T-helper 9 cell (primary cell): ENCODE measurements around the gene C7orf33.
A peak's percentile ranks its signal among the peaks of the same experiment; 100 is the strongest.
"Not testable (repeated sequence)": the region's sequence is repeated elsewhere in the genome, so short reads cannot be mapped to it uniquely, and the experiment has no call there.

ENCODE experiments used
- DNase-seq: peaks from one replicate; pipeline ENCODE4 v3.0.0-alpha.2; 2020
- total RNA-seq, 2 donors: gene quantifications; one replicate each; lab custom pipeline; 2026; lab: John Stamatoyannopoulos, UW

The C7orf33 gene, protein sequence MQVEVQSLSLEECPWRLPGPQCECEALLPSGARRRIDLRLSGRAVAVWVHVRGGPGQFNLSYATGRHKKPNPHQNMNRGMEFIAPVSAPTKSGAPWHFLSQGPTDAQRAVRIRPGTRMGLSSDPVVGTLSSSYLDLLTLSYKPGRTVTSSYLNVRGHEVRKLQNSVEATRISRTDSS
- total RNA-seq: 0 reads per million in 2 donors

DNA sequence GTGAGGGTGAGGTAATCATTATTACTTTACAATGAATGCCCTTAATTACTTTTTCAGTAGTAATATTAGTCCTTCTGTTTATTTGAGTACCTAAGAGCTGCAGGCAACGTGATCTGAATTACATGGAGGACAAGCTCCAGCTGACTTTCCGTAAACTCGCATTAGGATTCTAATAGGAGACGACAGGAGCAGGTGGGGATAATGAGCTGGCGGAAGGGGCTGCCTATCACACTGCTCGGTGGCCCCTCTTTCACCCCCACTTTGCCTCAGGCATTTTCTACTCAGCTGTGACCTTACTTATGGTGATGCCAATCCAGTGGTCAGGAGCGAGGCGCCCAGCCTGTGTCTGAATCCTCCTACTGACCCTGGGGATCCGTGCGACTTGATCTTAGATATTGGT, at the start of gene C7orf33:
TSS of gene C7orf33 (plus strand) at position 296 of the 400 bp plus-strand sequence. CDS start 160 bp downstream, outside the sequence.
- DNase-seq: no peak

DNA sequence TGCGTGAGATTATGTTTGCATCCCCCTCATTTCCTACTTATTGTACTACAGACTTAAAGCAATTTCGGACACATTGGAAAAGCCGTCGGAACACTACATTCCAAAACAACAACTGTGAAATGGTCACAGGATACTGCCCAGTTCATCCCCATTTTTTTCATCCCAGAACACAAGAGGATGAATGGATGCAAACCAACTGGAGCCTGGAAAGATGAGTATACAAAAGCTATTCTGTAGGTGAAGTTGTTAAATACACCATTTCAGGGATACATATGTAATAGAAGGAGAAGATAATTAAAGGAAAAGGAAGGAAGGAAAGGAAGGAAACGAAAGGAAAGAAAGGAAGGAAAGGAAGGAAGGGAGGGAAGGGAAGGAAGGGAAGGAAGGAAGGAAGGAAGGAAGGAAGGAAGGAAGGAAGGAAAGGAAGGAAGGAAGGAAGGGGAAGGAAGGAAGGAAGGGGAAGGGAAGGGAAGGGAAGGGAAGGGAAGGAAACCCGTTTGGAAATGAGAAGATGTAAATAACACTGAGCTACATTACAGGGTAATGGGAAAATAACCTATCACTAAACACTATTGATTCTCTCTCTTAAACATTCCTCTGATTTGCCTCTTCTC, 48.6 kb upstream of the C7orf33 start:
- DNase-seq: no peak

DNA sequence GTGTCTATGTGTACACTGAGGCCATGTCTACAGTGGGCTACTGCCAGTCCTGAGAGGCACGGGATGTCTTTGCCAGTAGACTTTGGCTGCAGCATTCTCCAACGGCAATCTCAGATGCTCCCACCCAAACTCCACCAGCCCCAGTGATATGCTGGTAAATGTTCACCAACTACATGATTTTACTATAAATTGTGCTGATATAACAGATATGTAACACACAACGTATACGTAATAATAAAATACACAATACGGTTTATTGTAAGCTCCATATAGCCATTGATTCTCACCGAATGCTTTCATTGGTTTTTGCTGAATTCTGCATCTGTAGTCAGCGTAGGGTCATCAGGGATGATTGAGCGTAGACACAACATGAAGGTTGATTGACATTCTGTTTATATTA, 47.3 kb upstream of the C7orf33 start:
- DNase-seq: no peak

DNA sequence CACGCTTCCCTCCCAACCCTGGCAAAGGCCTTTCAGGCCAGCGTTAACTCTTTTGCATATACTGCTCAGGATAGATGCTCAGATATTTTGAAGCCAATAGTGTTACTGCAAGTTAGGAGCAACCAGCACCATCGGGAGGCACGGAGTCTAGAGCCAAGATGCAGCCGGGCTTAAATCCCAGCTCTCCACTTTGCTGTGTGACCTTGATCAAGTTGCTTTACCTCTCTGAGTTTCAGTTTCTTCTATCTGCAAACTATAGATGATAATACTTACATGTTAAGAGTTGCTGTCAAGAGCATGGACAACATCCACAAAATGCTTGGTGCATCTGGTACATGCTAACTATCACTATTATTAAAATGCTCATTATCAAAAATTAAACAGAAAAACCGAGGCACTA, 45.4 kb upstream of the C7orf33 start:
- no peak for DNase-seq

DNA sequence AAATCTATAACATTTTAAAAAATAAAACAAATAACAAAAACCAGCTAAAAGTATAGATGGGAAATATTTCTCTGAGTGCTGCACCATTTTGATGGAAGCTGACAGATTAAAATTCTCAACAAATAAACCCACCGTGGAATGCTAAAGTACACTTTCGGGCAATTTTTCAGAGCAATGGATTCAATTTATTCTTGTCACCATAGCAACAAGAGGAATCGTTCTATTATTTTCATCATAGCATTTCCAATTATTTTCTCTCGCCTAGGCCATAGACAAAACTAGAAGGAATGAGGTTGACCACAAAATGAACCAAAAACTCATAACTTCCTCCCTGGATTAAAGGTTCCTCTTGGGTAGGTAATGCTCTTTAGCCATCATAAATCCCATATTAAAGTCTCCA, 44.6 kb upstream of the C7orf33 start:
- DNase-seq: no peak

DNA sequence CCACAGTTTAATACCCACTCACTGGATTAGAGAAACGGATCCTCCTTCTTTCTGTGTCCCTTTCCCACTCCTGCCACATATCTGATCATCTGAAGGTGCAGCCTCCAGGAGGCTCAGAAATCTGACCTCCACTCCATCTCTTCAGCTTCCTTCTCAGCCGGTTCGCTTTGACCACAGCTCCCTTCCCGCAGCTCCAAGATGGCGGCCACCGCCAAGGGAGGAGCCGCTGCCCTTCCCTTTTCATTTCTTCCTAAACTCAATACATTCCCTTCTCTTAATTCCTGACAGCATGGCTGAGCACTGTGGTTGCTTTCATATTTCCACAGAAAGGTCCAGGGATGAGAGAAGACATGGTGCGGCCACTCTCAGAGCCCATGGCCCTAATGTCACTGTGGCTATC, 43.7 kb upstream of the C7orf33 start:
- DNase-seq: no peak

DNA sequence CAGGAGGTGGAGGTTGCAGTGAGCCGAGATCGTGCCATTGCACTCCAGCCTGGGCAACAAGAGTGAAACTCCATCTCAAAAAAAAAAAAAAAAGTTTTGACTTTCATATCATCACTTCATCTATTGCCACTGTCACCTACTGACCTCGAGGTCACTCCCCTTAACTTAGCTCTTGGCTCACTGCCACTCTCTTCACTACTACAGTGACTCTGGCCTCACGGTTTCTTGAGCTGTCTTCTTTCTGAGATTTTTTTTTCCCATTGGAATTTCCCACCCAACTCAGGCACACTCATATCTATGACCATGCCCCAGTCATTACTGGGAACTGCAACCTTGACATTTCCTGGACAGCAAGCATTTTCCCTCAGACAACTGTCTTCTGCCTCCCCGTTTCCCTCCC, 42.6 kb upstream of the C7orf33 start:
- no peak for DNase-seq

DNA sequence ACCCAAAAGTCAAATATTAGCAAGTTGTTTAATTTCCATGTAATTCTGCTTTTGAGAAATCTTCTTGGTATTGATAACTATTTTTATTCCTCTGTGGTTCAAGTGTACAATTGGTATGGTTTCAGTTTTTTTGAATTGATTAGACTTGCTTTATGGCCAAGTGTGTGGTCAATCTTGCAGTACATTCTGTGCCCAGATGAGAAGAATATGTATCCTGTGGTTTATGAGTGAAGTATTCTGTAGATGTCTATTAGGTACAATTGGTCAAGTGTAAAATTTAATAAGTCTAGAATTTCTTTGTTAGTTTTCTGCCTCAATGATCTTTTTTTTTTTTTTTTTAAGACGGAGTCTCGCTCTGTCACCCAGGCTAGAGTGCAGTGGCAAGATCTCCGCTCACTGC, 36.6 kb upstream of the C7orf33 start:
- DNase-seq: no peak

DNA sequence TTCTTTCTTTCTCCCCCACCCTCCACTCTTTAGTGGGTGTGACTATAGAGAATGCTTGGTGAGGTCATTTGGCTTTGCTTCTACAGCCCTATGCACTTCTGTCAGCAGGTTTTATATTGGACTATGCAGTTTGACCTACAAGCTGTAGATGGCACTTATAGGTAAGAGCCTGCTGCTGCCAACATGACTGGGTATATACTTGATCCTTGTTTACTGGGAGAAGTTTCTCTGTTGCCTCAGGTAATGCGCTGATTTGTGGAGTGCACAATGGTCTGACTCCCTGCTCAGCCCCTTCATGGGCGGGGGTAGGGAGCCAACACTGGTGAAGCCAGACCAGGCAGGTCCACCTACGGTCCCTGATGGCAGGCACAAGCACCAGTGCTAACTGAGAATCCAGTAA, 33.7 kb upstream of the C7orf33 start:
- no peak for DNase-seq

DNA sequence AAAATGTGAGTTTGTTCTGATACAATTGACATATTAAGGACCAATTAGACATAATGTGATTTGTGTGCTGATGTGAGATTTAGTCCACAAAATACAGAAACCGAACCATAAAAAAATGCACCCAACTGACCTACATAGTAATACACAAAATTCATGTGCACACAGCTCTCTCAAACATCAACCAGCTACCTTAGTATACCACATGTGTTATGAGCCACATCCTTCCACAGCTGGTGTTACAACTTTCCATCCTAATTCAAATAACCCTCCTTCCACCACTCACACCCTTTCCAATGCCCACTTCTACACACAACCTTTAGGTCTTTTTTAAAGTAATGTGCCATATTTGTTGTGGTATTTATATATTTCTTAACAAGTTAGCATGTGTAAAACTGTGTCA, 31.7 kb upstream of the C7orf33 start:
- no peak for DNase-seq

DNA sequence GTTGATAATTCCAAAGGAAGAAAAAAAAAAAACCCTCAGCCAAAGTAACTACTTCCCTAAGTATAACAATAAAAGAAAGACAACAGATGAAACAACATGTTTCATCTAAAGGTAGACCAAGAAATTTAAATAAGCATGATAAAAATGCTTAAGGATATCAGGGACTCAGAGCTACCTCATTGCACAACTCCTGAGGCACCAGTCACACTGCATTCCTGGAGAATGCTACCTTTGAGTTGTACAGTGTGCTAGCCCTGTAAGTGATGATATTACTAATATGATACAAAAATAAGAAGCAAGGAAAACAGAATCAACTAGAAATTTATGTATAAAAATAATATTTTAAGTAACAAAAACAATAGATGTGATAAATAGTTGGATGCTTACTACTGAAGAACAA, 29.5 kb upstream of the C7orf33 start:
- DNase-seq: no peak

DNA sequence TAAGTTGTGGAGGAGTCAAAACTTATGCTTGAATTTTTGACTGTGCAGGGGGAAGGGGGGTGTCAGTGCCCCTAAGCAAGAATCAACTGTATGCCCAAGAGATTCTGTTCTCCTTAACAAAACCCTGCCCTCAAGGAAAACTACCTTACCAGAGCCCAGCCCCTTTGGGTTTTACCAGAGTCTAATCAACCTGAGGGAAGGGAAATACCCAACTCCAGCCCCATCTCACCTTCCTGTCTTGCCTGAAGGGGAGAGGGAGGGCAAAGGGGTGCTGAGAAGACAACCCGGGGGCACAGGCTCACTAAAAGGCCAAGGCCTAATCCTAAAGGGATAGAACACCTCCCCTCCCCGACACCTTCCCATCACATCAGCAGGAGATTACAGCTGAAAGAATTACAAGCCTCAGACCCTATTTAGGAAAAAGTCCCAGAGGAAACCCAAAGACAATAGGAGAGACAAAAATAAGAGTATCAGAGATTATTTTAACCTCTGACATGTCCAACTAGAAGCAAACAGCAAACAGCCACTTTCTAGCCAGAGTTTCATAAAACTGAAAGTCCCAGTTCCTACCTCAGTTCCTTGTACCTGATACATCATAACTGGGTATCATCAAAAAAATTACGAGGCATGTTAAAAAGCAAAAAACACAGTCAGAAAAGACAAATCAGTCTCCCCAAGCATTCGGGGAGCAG, 26.8 kb upstream of the C7orf33 start:
- no peak for DNase-seq

DNA sequence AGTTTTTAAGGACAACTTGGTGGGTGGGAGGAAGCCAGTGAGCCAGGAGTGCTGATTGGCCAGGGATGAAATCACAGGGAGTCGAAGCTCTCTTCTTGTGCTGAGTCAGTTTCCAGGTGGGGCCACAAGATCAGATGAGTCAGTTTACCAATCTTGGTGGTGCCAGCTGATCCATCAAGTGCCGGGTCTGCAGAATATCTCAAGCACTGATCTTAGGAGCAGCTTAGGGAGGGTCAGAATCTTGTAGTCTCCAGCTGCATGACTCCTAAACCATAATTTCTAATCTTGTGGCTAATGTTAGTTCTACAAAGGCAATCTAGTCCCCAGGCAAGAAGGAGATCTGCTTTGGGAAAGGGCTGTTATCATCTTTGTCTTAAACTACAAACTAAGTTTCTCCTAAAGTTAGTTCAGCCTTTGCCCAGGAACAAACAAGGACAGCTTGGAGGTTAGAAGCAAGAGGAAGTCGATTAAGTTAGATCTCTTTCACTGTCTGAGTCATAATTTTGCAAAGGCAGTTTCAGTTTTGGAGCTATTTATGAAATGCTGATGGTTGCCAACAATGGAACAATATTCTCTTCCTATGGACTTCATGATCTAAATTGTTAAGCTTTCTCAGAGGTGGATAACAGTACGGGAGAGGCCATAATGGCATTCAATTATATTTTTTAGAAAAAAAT, 26.2 kb upstream of the C7orf33 start:
- not testable (repeated sequence) for DNase-seq

DNA sequence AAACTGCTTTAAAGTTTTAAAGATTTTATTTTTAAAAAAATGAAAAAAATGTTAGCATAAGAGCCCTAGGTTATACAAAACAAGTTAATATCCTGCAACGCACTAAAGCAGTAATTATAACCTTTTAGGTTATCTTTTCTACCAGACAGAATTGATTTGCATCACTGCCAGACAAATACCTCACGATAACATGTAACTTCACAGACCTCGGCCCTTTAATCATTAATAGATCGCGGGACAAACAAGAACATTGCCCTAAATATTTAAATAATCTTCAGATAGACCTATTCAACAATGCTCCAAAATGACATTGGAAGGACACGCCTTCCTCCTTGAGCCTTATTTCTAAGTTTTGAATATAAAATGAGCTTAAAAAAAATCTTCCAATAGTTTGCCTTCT, 23.8 kb upstream of the C7orf33 start:
- DNase-seq: no peak

DNA sequence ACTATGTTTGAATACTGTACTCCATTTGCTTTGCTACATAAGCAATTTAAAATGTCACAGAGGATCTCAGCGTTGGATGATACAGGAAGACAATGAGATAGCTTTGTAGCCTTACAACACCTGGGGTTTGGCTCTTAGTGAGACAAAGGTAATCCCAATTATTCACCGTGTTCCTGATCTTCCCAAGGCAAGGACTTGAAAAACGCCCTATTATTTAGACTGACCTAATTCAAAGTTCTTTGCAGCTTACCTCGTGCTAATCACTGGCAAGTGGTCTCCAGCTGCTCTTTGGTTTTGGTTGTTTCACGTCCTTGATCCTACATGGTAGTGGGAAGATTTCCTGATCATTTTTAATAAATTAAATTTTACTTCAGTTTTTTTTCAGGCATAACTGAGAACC, 23.0 kb upstream of the C7orf33 start:
- no peak for DNase-seq

DNA sequence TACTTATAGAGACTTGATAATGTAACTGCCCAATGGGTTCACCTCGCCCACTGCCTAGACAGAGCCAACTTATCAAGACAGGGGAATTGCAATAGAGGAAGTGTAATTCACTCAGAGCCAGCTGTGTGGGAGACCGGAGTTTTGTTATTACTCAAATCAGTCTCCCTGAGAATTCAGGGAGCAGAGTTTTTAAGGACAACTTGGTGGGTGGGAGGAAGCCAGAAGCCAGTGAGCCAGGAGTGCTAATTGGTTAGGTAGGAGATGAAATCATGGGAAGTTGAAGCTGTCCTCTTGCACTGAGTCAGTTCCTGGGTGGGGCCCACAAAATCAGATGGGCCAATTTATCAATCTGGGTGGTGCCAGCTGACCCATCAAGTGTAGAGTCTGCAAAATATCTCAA, 20.1 kb upstream of the C7orf33 start:
- no peak for DNase-seq

DNA sequence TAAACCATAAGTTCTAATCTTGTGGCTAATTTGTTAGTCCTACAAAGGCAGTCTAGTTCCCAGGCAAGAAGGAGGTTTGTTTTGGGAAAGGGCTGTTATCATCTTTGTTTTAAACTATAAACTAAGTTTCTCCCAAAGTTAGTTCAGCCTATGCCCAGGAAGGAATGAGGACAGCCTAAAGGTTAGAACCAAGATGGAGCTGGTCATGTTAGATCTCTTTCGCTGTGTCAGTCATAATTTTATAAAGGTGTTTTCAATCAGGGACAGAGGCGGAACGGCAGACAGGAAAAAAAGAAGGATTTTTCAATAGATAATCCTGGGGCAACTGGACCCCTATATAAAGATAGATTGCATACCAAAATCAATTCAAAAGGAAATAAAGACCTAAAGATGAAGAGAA, 19.6 kb upstream of the C7orf33 start:
- DNase-seq: not testable (repeated sequence)

DNA sequence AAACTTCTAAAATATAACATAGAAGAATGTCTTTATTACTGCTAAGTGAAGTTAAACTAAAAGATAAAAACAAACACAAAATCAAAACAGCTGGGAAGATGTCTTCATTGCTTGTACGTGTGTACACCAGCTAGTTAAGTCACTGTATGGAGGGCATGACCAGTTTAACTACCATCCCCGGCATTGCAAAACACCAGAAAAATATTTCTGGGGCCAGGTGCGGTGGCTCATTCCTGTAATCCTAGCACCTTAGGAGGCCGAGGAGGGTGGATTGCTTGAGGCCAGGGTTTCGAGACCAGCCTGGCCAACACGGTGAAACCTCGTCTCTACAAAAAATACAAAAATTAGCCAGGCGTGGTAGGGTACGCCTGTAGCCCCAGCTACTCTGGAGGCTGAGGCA, 19.2 kb upstream of the C7orf33 start:
- DNase-seq: no peak

DNA sequence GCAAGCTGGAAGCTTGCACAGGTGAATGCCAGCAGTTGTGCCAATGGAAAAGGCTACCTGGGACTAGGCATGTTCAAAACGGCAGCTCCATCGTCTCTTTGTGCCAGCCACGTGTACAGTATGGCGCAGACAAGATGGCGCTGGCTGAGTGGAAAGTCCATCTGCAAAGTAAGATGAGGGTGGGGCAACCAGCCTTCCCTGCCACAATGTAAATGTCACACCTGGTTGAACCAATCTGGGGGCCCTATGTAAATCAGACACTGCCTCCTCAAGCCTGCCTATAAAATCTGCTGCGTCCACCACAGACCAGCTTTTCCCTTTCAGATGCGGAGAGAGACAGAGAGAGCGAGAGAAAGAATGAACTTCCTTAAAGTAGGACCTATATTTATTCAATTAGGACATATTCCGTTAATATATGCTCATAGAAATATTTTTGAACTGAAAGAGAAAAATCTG, 18.5 kb upstream of the C7orf33 start:
- DNase-seq: no peak

DNA sequence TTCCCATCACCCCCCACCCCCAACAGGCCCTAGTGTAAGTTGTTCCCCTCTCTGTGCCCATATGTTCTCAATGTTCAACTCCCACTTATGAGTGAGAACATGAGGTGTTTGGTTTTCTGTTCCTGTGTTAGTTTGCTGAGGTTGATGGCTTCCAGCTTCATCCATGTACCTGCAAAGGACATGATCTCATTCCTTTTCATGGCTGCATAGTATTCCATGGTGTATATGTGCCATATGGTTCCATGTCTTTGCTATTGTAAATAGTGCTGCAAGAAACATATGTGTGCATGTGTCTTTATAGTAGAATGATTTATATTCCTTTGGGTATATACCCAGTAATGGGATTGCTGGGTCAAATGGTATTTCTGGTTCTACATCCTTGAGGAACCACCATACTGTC, 17.0 kb upstream of the C7orf33 start:
- DNase-seq: not testable (repeated sequence)

DNA sequence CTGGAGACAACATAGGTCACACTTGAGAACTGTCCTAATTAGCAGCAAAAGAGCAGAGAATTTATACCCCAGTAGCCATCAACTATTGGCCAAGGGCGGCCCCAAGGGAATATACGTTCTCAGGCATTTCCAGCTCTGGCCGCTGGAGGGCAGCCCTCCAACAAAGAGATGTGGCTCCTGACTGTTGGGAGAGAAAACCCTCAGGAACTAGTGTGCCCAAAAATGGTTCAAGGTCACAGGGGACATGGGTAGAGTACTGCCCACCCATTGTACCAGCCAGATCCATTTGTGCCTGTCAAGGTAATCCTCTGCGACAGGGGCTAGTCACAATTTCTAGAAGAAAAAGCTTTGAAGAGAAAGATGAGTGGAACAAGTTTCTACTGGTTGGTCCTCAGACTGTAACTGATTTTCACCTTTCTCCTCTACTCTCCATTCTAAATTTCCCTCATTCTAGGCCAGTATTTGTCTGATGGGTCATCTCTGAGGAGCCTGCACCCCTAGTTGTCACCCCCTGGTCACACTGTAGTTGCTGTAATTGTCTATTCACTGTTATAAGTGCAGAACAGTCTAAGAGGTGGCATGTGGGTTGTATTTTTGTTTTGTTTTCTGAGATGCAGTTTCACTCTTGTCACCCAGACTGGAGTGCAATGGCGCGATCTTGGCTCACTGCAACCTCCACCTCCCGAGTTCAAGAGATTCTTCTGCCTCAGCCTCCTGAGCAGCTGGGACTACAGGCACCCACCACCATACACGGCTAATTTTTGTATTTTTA, 14.7 kb upstream of the C7orf33 start:
- DNase-seq: peak; percentile 56

DNA sequence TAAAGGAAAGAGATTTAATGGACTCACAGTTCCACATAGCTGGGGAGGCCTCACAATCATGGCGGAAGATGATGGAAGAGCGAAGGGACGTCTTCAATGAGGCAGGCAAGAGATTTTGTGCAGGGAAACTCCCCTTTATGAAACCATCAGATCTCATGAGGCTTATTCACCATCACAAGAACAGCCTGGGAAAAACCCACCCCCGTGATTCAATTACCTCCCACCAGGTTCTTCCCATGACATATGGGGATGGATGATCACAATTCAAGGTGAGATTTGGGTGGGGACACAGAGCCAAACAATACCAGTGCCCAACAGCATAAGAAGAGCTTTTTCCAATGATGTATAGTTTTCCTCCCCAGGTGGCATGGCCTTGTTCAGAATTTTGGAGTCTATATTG, 11.2 kb upstream of the C7orf33 start:
- no peak for DNase-seq

DNA sequence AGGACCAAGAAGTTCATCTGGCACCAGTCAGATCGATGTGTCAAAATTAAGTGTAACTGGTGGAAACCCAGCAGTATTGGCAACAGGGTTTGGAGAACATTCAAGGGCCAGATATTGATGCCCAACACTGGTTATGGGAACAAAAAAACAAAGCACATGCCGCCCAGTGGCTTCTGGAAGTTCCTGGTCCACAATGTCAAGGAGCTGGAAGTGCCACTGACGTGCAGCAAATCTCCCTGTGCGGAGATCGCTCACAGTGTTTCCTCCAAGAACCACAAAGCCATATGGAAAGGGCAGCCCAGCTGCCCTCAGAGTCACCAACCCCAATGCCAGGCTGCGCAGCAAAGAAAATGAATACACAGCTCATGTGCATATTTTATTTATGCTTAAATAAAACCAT, 10.1 kb upstream of the C7orf33 start:
- DNase-seq: no peak
